ENCODE measurements around the gene CTTNBP2.

- TF ChIP-seq CTCF (IDR thresholded peaks at IDR 0.05) (no peak), EZH2 (IDR thresholded peaks at IDR 0.05) (no peak)
Measured at GRCh38 chr7:117907049-117907640, 33.9 kb upstream of the CTTNBP2 start.
